Parathyroid adenoma (tissue), 2 donors: Measurements from ENCODE around the gene F7.

Source experiments
- H2AFZ ChIP-seq: fragments of 300-600 bp; sonication (generic); one replicate; pipeline ENCODE4 v1.7.0; 2017; ENCODE audit warnings: antibody characterized with exemption, mild to moderate bottlenecking
- H3K27ac ChIP-seq: fragments of 300-600 bp; sonication (generic); one replicate; pipeline ENCODE4 v1.7.0; 2017
- H3K27me3 ChIP-seq: fragments of 300-600 bp; sonication (generic); one replicate; pipeline ENCODE4 v1.7.0; 2017; ENCODE audit warnings: low read length; ENCODE audit not compliant: control insufficient read depth, insufficient read depth
- H3K36me3 ChIP-seq: fragments of 300-600 bp; sonication (generic); one replicate; pipeline ENCODE4 v1.7.0; 2017; ENCODE audit warnings: low read length; ENCODE audit not compliant: control insufficient read depth, insufficient read depth
- H3K4me1 ChIP-seq: fragments of 300-600 bp; sonication (generic); one replicate; pipeline ENCODE4 v1.7.0; 2017; ENCODE audit warnings: control low read depth
- H3K4me2 ChIP-seq: fragments of 300-600 bp; sonication (generic); one replicate; pipeline ENCODE4 v1.7.0; 2017; ENCODE audit warnings: low read length
- H3K4me3 ChIP-seq: fragments of 300-600 bp; sonication (generic); one replicate; pipeline ENCODE4 v1.7.0; 2017; ENCODE audit warnings: low read depth, low read length
- H3K79me2 ChIP-seq: fragments of 300-600 bp; sonication (generic); one replicate; pipeline ENCODE4 v1.7.0; 2017; ENCODE audit warnings: control low read depth
- H3K9ac ChIP-seq: fragments of 300-600 bp; sonication (generic); one replicate; pipeline ENCODE4 v1.7.0; 2017; ENCODE audit warnings: mild to moderate bottlenecking
- H3K9me3 ChIP-seq: fragments of 300-600 bp; sonication (generic); one replicate; pipeline ENCODE4 v1.7.0; 2017; ENCODE audit warnings: low read length; ENCODE audit not compliant: control insufficient read depth
- CTCF ChIP-seq: fragments of 300-600 bp; sonication (generic); IDR thresholded peaks from one replicate; pipeline ENCODE4 v1.7.0; 2017; ENCODE audit warnings: antibody characterized with exemption, mild to moderate bottlenecking
- donor health status: primary hyperparathyroidism.

F7 gene

GRCh38 chr13:113064534-113065405, 40.8 kb upstream of the F7 start:
- Histone ChIP-seq H3K27ac (no peak overlapping the region), H3K27me3 (no peaks in the 10 kb centered on the region), H3K4me2 (no peak overlapping the region), H2AFZ (no peak overlapping the region), H3K36me3 (no peaks in the 10 kb centered on the region), H3K4me3 (no peak overlapping the region), H3K79me2 (no peaks in the 10 kb centered on the region), H3K9me3 (no peaks in the 10 kb centered on the region), H3K4me1 (no peaks in the 10 kb centered on the region), H3K9ac (no peak overlapping the region)
- TF ChIP-seq CTCF: no peak

GRCh38 chr13:113065406-113066141, 40.0 kb upstream of the F7 start:
- Histone ChIP-seq H3K9ac (no peak overlapping the region), H3K79me2 (no peaks in the 10 kb centered on the region), H3K27me3 (no peaks in the 10 kb centered on the region), H2AFZ (no peak overlapping the region), H3K4me3 (no peak overlapping the region), H3K27ac (no peak overlapping the region), H3K36me3 (no peaks in the 10 kb centered on the region), H3K4me1 (no peaks in the 10 kb centered on the region), H3K4me2 (no peak overlapping the region), H3K9me3 (no peaks in the 10 kb centered on the region)
- no peak for TF ChIP-seq CTCF

GRCh38 chr13:113066142-113066455, 39.5 kb upstream of the F7 start:
- no peaks in the 10 kb centered on the region for H3K79me2 ChIP-seq
- H3K4me2 ChIP-seq: no peak overlapping the region
- H3K9me3 ChIP-seq: no peaks in the 10 kb centered on the region
- H3K36me3 ChIP-seq: no peaks in the 10 kb centered on the region
- no peak overlapping the region for H3K9ac ChIP-seq
- H3K27ac ChIP-seq: no peak overlapping the region
- no peak for TF ChIP-seq CTCF
- H3K4me1 ChIP-seq: no peaks in the 10 kb centered on the region
- H3K4me3 ChIP-seq: no peak overlapping the region
- no peak overlapping the region for H2AFZ ChIP-seq
- no peaks in the 10 kb centered on the region for H3K27me3 ChIP-seq

- Histone ChIP-seq H3K4me1 (no peaks in the 10 kb centered on the region), H3K9ac (no peak overlapping the region), H3K9me3 (no peaks in the 10 kb centered on the region), H3K4me2 (no peak overlapping the region), H3K27me3 (no peaks in the 10 kb centered on the region), H3K27ac (no peak overlapping the region), H2AFZ (no peak overlapping the region), H3K36me3 (no peaks in the 10 kb centered on the region), H3K79me2 (no peaks in the 10 kb centered on the region), H3K4me3 (no peak overlapping the region)
- no peak for TF ChIP-seq CTCF
Observed at GRCh38 chr13:113066746-113067145, 38.8 kb upstream of the F7 start.
